Left lobe of liver (tissue), 2 donors: ENCODE results near the gene KRTAP5-1. TPM values are rescaled to one million over a fixed set of nuclear protein-coding genes. Genes with fewer than 3 reads are reported as not detected.
A peak's percentile ranks its signal among the peaks of the same experiment; 100 is the strongest.

Experiments used
- ATAC-seq: fragments of 200-7000 bp; cut with Tn5 transposase; one replicate; pipeline ENCODE4 v1.9.1; 2020; ENCODE audit warnings: mild to moderate bottlenecking, moderate library complexity
- DNase-seq: peaks from one replicate; pipeline ENCODE4 v3.0.0-alpha.2; 2020; ENCODE audit warnings: low spot score
- total RNA-seq: library from RNA; stranded (reverse); gene quantifications from one replicate; pipeline ENCODE4 v1.2.1, GENCODE V29; 2021
- donor health status: DM: no; HTN: no; CAD: no; lungs with moderate emphysema.
- donor health status: DM: no; HTN: yes; CAD: no.

KRTAP5-1 gene
- total RNA-seq, 1 donor from 2014 or later, result not detected

DNA sequence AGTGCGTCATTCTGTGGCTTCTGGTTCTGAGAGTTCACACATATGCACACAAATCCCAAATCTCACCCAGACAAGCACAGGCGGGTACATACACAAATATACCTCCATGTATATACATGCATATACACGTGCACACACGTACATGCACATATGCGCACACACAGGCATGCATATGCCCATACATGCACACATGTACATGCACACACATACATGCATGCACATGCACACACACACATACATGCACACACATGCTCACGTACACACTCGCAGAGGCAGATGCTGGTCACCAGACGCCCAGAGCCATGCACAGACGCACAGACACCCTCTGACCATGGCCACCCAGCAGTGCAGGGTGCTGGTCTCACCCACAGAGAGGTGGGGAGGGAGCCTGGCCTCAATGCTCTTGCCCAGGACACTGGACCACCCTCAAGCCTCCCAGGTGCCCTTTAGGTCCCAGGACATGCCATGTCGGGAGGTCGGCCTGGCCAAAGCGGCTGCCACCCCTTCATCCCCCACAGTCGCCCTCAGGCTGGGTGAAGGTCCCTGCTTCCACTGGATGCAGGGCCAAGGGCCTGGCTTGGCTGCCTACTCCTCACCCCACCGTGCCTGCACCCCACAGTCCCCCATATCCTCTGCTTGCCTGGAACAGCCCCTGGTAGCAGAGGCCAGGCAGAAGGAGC, 22.5 kb downstream of the KRTAP5-1 start:
- DNase-seq, result peak; percentile 40

DNA sequence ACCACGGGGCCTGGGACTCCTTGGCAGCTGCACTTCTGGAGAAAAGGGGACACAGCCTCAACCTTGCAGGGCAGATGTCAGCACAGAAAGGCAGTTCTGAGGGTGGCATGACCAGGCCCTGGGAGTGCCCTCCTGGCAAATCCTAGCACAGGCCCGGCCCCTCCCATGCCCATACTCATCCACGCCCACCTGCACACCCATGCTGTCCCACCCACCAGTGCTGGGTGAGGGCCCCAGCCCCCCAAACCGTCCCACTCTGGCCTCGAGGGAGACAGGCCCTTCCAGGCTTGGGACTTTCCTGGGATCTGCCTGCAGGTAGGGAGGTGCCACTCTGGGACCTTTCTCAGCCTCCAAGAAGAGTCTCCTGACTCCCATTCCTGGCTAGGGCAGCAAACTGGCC, 23.1 kb downstream of the KRTAP5-1 start:
- no peak for ATAC-seq

More for the DNA sequence above, 22.5 kb downstream of the KRTAP5-1 start:
- no peak for ATAC-seq

DNA sequence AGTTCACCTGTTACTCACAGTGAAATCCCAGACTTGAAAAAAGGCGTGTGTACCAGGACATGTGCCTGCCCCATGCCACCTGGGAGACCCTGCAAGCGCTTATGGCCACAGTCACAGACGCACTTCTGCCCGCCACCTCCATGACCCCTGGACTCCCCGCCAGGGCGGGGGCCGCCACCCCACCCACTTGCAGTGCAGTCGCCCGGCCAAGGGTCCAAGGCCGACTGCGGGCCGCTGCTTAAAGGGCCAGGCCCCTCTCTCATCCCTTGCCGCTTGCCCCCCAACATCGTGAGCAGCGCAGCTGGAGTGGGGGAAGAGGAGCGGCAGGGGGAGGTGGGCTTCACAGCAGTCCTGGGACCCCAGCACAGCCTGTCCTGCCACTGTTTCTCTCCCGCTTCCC, 23.8 kb downstream of the KRTAP5-1 start:
- DNase-seq, result no peak
- ATAC-seq, result no peak

More for the DNA sequence above, 23.1 kb downstream of the KRTAP5-1 start:
- DNase-seq, result no peak

DNA sequence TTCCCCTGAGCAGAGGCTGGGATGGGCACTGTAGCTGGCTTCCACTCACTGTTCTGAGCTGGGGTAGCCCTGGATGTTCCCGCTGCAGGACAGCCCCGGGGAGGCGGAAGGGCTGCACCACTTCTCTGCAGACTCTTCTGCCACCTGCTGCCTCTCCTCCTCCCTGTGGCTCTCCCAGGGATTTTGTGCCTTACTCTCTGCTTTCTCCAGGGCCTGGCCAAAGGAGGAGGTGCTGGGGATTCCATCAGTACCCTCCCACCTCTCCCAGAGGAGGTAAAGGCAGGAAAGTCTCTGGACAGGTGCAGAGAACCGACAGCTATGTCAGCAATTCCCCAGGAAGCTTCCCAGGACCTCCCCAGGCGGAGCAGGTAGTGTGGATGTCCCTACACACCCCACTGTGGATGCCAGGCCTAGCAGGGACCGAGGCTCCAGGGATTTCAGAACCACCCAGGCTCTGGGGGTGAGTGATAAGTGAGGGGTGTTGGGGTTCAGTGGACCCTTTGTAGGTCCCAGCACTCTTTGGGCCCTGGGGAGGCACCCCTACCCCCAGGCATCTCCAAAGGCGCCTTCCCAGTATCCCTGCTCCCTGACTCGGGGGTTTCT, 24.3 kb downstream of the KRTAP5-1 start:
- DNase-seq (peak; percentile 44), ATAC-seq (no peak)

DNA sequence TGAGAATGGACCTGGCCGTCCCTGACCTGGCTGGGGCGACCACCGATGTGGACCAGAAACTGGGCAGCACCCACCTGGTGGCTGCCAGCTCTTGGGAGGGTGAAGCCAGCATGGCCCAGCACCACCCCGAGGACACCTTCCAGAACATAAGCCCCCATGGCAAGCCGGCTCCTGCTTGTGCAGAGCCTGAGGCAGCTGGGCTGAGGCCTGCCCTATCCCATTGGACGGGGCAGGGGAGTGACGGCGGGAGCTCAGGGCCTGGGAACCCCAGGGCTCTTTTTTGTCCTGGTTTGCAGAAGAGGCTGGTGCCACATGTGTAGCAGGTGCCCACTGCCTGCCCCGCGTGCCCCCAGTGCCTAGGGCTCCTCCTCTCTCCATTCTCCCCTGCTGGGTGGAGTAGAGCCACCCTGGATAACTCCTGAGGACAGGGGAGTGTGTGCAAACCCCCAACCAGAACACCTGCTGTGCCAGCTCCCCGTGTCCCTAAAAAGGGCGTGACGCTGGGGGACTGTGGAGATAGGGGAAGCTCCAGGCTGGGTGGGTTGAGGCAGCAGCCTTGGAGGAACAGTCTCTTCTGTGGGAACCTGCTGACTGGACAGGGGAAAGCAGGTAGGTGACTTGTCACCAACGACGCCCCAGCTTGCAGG, 25.0 kb downstream of the KRTAP5-1 start:
- no peak for DNase-seq

DNA sequence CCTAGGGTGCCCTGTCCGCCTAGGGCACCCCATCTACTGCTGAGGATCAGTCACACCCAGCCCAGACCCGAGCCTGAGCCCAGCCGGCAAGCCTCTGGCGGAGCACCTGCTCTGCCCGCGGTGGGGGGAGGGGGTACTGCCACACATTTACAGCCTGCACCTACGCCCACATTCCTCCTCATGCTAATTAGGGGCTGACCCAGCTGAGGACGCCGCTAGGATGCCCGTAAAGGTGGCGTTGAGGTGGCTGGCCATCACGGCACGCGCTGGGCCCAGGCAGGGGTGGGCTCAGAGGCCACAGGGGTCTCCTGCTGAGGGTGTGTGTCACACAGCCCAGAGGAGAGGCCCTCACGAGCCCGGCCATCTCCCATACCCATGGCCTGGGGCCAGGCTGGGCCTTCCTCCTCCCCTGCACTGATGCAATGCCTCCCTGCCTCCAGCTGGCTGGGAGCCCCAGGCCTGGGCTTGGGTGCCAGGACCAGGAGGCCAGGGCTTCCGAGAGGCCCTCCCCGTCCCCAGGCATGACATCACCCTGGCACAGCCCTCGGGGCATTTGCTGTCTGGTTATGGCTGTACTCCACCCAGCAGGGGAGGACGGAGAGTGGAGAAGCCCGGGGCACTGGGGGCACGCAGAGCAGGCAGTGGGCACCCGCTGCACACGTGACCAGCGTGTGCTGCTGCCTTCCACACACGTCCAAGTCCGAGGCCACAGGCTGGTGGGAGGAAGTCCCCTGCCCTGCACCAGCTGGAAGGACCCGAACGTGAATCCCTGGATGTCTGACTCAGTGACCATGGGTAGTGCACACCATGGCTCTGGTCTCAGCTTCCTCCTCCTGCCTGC, 25.8 kb downstream of the KRTAP5-1 start:
- peak; percentile 97 for DNase-seq
- ATAC-seq, result peak; percentile 87

More for the DNA sequence above, 25.0 kb downstream of the KRTAP5-1 start:
- no peak for ATAC-seq

DNA sequence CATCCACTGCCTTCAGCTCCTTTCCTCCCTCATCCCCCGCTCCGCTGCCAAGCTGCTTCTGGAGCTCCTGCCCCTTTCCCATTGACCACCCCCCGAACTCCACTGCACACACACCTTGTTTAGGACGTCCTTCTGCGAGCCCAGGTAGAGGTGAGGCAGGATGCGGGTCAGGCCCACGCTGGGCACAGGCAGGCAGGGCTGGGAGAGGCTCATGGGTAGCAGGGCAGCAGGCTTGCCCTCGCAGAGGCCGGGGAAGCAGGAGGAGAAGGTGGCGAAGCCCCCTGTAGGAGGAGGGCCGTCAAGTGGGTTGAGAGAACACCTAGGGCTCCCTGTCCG, 26.3 kb downstream of the KRTAP5-1 start:
- ATAC-seq, result no peak
- no peak for DNase-seq

DNA sequence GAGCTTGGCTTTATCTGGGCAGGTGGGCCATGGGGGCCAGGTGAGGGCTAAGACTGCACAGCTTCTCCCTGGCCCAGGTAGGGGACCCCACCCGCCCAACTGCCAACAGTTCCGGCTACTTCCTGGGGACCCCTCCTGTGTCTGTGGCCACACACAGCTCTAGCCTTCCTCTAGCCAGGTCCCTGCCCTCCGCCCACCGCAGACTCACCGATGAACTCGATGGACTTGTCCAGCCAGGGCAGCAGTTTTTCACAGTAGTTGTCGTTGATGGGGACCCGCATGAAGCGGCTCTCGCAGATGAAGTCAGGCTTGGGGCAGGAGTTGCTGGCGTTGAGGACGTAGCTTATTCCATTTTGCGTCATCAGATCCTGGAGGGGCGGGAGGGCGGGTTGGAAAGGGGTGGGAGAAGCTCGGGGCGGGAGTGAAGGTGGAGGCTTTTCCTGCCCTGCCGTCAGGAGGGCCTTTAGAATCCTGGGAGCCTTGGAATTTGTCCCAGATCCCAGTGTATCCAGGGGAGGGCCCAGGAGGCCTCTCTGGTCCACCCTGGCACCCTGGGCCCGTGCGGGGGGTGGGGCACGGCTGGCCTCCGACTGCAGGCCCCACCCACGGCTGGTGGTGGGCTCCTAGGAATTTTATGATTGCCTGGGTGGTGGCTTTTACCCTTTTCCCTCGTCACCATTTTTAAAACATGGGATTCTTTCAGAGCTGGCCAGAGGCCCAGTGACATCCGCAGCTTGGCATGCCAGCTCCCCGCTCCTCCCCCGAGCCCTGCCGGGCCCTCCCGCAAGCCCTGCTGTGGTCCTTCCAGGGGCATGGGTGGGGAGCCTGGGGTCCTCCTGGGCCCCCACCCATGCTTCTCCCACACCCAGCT, 26.9 kb downstream of the KRTAP5-1 start:
- DNase-seq (no peak), ATAC-seq (peak; percentile 40)

DNA sequence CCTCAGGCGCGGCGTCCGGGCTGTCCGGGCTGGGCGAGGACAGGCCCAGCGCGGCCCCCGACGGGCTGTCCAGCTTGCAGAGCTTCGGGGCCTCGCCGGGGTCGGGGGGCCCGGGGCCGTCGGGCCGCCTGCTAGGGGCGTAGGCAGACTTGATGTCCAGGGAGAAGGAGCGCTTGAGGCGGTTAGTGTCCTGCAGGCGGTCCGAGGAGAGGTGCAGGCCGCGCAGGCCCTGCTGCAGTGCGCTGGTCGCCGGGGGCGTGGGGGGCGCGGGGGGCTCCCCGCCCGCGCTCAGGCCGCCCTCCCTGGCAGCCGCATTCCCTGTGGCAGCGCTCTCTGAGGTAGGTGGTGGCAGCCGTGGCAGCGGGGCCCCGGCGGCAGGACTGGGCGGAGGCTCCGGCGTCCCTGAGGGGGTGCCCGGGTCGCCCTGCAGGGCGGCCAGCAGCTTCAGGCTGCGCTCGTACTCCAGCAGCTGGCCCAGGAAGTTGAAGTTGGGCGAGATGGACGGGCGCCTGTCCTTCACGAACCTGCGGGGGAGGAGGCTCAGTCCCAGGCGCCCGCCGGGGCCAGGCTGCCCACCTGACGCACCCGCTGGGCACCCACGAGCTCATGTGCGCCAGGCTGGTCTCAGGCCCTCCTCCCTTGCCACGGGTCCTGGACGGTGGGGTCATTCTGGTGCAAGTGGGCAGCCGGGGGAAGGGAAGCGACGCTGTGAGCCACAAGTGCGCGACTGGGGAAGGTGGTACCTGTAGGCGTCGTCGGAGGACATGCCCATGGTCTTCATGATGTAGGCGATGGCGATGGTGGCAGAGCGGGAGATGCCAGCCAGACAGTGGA, 27.8 kb downstream of the KRTAP5-1 start:
- no peak for ATAC-seq

DNA sequence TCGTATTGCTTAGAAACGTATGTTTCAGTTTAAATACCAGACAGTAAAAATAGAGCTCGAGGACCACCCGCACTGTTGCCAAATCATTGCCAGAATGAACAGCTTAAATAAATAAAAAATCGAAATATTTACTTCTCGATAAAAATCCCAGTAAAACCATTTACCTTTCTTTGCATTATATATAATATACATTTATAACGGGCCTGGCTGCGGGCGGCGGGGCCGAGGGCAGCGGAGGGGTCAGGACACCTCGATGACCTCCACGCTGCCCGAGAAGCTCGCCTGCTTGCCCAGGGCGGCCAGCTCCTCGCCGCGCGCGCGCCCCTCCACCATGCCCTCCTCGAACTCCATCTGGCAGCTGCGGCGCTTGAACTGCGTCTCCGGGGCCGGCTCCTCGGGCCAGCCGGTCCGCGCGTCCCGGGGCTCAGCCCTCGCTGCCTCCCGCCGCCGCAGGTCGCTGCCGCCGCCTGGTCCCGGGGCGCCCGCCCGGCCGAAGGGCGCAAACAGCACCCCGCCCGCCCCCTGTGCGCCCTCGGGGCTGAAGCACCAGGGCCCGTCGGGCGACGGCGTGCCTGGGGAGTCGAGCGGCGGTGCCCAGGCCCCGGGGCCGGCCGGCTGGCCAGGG, 28.7 kb downstream of the KRTAP5-1 start:
- DNase-seq, result no peak
- no peak for ATAC-seq

More for the DNA sequence above, 27.8 kb downstream of the KRTAP5-1 start:
- no peak for DNase-seq

DNA sequence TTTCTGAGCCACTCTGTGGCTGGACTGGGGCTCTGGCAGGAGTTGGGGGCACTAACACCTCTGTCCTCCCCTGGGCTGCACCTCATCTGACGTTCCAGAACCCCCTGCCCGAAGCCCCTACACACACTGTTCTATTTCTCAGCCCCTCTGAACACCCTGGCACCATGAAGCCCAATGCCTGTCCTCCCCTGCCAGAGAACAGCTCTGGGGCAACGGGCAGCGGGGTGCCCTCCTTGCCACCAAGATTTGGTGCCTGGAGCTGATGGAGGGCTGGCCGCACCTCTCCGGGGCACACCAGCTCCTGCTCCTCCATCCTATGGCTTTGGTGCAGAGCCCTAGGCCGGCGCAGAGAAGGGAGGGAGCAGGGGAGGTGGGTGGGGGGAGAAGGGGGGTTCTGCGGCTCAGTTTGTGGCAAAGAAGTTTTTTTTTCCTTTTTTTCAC, 29.4 kb downstream of the KRTAP5-1 start:
- DNase-seq (no peak), ATAC-seq (no peak)

DNA sequence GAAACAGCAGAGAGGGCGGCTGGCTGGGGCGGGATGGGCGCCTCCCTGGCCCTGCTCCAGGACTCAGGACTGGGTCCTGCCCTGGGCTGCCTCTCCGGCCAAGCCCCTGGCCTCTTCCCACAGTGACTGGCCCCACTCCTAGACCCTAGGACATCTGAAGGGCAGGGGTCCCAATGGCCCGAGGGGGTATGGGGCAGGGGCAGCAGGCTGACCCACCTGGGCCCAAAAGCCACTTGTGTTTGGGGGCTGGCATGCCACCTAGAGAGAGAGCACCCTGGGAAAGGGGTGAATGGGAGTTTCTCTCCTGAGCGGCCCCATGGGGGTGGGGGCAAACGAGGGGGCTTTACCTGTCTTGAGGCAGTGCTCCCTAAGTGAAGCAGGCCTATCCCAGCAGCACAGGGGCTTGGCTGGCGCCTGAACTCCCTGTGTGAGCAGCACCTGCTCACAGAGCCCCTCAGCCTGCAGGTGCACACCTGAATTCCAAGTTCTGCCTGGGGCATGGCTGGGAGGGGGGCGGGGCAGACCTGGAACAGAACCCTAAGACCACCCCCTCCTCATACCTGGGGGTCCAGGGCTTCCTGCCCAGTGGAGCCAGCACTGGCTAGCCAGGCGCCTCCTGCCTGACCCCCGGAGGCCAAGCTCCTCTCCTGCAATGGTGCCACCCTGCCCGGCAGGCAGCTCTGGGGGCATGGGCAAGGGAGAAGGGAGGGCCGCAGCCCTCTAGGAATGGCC, 29.9 kb downstream of the KRTAP5-1 start:
- ATAC-seq (no peak), DNase-seq (no peak)

DNA sequence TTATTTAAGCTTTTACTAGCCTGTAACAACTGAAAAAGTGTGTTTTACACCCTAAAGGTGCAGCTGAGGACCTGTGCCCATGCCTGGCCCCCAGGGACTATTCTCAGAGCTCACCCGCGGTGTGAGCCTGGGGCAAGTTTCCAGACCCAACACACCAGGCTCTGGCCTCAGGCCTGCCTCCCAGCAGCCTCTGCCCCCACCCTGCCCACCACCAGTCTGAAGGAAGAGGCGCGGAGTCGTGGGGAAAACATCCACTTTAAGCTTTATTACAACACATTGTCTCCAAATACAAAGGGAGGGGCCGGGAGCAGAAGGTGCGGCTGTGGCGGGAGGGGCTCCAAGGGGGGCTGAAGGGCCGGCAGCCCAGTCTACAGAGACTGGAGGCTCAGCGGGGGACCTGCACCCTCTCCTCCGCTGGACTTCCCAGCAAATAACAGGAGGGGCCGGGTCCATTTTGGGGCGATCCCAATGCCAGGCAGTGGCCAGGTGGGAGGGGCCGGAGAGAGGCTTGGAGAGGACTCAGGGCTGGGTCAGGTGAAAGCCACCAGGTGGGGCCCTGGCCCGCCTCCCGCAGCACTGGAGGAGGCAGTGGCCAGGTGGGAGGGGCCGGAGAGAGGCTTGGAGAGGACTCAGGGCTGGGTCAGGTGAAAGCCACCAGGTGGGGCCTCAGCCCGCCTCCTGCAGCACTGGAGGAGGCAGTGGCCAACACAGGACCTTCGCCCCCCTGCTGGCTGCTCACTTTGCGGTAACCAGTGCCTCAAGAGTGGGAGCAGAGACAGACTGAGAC, 31.1 kb downstream of the KRTAP5-1 start:
- DNase-seq (no peak), ATAC-seq (peak; percentile 29)

DNA sequence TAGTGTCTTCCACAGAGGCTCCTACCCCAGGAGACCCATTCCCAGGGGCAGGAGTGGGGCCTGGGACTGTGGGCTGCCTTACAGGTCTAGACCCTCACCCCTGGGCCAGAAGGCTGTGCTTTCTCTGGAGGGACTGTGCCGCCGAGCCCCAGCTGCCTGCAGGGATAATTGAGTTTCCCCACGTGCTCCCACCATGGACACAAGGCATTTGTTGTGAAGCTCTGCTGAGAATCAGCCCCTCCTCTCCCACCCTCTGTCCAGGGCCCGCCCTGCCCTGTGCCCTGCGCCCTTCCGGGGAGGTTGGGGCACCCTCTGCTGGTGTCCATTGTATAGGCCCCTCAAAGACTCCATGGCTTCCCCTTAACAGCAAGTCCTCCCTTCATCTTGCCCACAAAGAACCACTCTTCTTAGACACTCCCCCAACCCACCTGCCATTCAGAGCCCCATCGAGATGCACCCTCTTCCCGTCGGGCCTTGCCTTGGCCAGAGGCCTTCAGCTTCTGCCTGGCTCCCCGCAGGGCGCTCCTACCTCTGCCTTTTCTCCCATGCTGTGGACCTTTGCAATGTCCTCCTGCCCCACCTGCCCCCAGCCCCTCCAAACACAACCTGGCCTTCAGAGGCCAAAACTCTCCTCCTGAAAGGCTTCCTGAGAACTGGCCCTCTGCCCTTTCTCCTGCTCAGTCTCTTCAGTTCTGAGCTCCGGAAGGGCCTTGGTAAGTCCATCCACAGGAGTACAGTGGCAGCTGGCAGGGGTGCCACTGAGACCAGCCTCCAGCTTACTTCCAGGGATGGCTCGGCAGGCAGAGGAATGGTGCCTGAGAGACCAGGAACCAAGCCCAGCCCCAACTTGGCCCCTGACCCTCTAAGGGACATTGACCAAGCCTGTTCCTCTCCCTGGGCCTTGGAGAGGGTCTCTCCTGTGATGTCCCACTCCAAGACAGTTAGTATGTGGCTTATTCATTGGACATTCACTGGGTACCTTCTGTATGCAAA, 35.4 kb downstream of the KRTAP5-1 start:
- ATAC-seq (no peak), DNase-seq (no peak)

DNA sequence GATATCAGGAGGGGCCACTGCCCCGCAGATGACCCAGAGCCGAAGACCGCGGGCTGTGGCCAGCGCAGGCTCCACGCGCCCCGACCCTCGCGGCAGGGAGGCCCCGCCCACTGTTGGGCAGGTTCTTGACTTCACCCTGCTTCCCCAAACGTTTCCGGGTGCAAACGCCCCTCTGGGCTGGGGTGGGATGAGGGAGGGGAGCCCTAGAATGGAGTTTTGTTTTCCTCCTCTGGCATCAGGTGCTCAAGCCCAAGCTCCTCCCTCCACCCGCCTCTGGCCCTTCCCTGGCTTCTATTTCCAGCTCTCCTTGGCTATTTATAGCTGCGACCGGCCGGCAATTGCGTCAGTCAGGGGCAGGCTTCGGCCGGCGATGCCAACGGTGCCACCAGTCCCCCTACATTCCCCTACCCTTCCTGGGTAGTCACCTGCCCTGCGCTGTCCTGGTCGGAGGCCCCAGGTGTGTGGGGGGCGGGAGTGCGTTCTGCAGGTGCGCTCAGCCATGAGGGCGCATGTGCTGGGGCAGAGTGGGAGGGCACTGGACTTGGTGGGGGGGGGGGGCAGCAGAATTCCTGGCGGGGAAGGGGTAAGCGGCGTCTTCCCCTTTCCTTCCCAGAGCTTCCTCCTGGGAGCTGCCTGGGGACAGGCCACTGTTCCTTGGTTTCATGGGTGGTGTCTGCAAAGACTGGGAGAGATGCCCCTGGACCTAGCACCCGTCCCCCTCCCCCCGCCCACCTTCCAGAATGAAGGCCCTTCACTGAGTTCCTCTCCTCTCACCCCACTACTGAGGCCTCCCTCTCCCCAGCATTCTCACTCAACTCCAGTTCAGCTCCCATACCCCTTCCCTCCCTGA, 36.6 kb downstream of the KRTAP5-1 start:
- peak; percentile 72 for DNase-seq

More for the DNA sequence above, 36.6 kb downstream of the KRTAP5-1 start:
- ATAC-seq, result peak; percentile 80
